ENCODE data around the gene F3.

- TF ChIP-seq CTCF (IDR thresholded peaks at IDR 0.05; ENCODE audit: low read depth, low read length, poor library complexity, severe bottlenecking) (no peak), EZH2phosphoT487 (IDR thresholded peaks at IDR 0.05; ENCODE audit: borderline replicate concordance, low read length) (no peak)
These were observed 39.0 kb upstream of the F3 start for GRCh38 chr1:94580367-94581115.

Data from DOHH2 (cell line).